Esophagus muscularis mucosa (tissue), 4 donors: Measurements from ENCODE around the gene GMDS. TPM values are rescaled to one million over a fixed set of nuclear protein-coding genes. Genes with fewer than 3 reads are reported as not detected.
A peak's percentile ranks its signal among the peaks of the same experiment; 100 is the strongest.

Source experiments
- DNase-seq: peaks from one replicate; pipeline ENCODE4 v3.0.0-alpha.2; 2017; ENCODE audit errors: extremely low spot score
- H3K27ac ChIP-seq, 4 donors: fragments of 200-600 bp; sonication (generic); replicated peaks in 1 of 4; 1 replicate in 3 of 4; 2 replicates in 1 of 4; pipeline ENCODE4 v1.5.1; 2016 to 2019; ENCODE audit warnings: mild to moderate bottlenecking in 1 of 4
- H3K27me3 ChIP-seq, 4 donors: fragments of 200-600 bp; sonication (generic); one replicate each; pipeline versions ENCODE4 v1.5.1 to v1.6.0; 2016 to 2019
- H3K36me3 ChIP-seq, 4 donors: fragments of 200-600 bp; sonication (generic); one replicate each; pipeline ENCODE4 v1.5.1; 2016 to 2019
- H3K4me1 ChIP-seq, 4 donors: fragments of 200-600 bp; sonication (generic); one replicate each; pipeline ENCODE4 v1.5.1; 2016 to 2019
- H3K4me3 ChIP-seq, 4 donors: fragments of 200-600 bp; sonication (generic); 1 replicate in 2 of 4; 2 replicates in 2 of 4; pipeline ENCODE4 v1.5.1; 2016 to 2019; ENCODE audit warnings: mild to moderate bottlenecking in 4 of 4, moderate library complexity in 1 of 4
- H3K9me3 ChIP-seq, 4 donors: fragments of 200-600 bp; sonication (generic); 1 replicate in 3 of 4; 2 replicates in 1 of 4; pipeline ENCODE4 v1.5.1; 2016 to 2019
- CTCF ChIP-seq, 3 experiments: fragments of 200-600 bp in 2 of 3; fragments of 450-650 bp in 1 of 3; sonication (generic) in 2 of 3; IDR thresholded peaks; one replicate each; pipeline ENCODE4 v1.5.1; 2017 to 2019; ENCODE audit warnings: antibody characterized with exemption in 3 of 3, mild to moderate bottlenecking in 2 of 3, moderate library complexity in 1 of 3
- EP300 ChIP-seq: sonication (generic); formaldehyde crosslinking; IDR thresholded peaks from one replicate; pipeline ENCODE4 v1.6.1; 2017; ENCODE audit warnings: antibody characterized with exemption
- POLR2A ChIP-seq: fragments of 450-650 bp; IDR thresholded peaks from one replicate; pipeline ENCODE4 v1.6.1; 2017; ENCODE audit warnings: antibody characterized with exemption, moderate library complexity, mild to moderate bottlenecking, low read depth
- POLR2AphosphoS5 ChIP-seq, 2 donors: sonication (generic); formaldehyde crosslinking; IDR thresholded peaks; one replicate each; pipeline ENCODE4 v1.6.1; 2017; ENCODE audit warnings: antibody characterized with exemption in 2 of 2
- WGBS: methylation state at CpG from one replicate; pipeline ENCODE4 v1.1.5; 2018; 5-methylcytosine and 5-hydroxymethylcytosine counted together
- intact Hi-C: fragments of 100-400 bp; cut with DNase I; formaldehyde crosslinking; loops from one replicate; pipeline ENCODE4 v1.15.1; 2023
- total RNA-seq, 4 donors: library from RNA; depleted of rRNA; stranded (reverse); fragments of >200 nt; gene quantifications; one replicate each; pipeline versions ENCODE4 v1.1.0 to v1.2.1, GENCODE V29; 2016

Gene GMDS
- total RNA-seq, 4 donors from 2014 or later: 3.6 to 14.1 (median 6.0) TPM

DNA sequence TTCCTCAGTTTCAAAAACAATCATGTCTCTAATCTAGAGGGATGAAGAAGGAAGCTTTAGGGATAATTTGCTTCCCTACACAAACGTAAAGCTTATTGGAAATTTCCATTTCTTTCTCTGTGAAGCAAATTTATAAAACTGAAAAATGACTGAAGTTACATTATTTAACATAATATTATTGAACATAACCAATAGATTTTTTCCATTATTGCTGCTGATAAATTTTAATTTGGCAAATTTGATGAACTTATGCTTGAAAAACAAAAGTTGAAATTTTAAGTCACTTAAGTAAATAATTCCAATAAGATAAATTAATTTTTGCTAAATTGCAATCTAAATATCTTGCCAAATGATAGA, 140.9 kb downstream of the GMDS start:
- intact Hi-C loops: loop anchor here (2.0 kb wide), 1 partner anchor 500 kb away; no protein-coding TSS in a partner anchor
- no peak for DNase-seq
- no peak overlapping the region for H3K27ac ChIP-seq
- H3K4me1 ChIP-seq: peaks cover 0 to 7% (median 0%) of the 10 kb centered on the region in 4 donors
- H3K27me3 ChIP-seq: no peaks in the 10 kb centered on the region
- 11% methylated on average over 1 of the region's 1 CpG for WGBS
- TF ChIP-seq POLR2AphosphoS5 (IDR thresholded peaks at IDR 0.05): no peak
- TF ChIP-seq CTCF (IDR thresholded peaks at IDR 0.05): no peak
- no peak for TF ChIP-seq POLR2A
- no peak for TF ChIP-seq EP300
- H3K36me3 ChIP-seq: no peaks in the 10 kb centered on the region
- no peaks in the 10 kb centered on the region for H3K9me3 ChIP-seq
- H3K4me3 ChIP-seq: no peak overlapping the region

- WGBS: 49% methylated on average over 6 of the region's 6 CpGs
These were observed 141.5 kb downstream of the GMDS start for GRCh38 chr6:2103765-2104523.

DNA sequence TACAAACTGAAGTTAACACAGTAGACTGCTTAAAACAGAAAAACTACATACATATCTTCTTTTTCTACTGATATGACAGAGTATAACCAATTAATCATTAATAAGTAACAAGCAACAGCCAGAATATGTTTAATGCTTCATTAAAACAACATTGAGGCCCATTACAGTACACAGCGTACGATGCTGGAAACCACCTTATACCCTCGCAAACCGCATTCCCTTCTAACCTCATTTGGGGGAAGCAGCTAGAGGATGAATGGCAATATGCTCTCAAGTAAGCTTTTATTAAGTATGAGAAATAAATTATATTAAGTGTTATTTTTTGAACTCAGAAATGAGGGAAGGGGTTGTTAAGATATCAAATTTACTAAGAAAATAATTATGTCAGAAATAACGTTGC, 142.4 kb downstream of the GMDS start:
- Histone ChIP-seq H3K9me3 (no peaks in the 10 kb centered on the region), H3K27me3 (no peaks in the 10 kb centered on the region), H3K36me3 (no peaks in the 10 kb centered on the region), H3K27ac (peak overlapping the region in 1 of 4 donors; percentile 32), H3K4me3 (no peak overlapping the region), H3K4me1 (peaks cover 0 to 7% (median 0%) of the 10 kb centered on the region in 4 donors)
- WGBS: 89% methylated on average over 5 of the region's 5 CpGs
- no peak for DNase-seq
- intact Hi-C loops: no loop called here
- no peak for TF ChIP-seq CTCF (IDR thresholded peaks at IDR 0.05)
- TF ChIP-seq POLR2A: no peak
- TF ChIP-seq EP300: no peak

More at GRCh38 chr6:2103765-2104523, 141.5 kb downstream of the GMDS start:
- Histone ChIP-seq H3K27me3 (no peaks in the 10 kb centered on the region), H3K36me3 (no peaks in the 10 kb centered on the region), H3K4me3 (peak overlapping the region in 1 of 4 donors; percentile 11), H3K27ac (peak overlapping the region in 1 of 4 donors; percentile 32), H3K9me3 (no peaks in the 10 kb centered on the region), H3K4me1 (peaks cover 0 to 7% (median 0%) of the 10 kb centered on the region in 4 donors)
- TF ChIP-seq CTCF (IDR thresholded peaks at IDR 0.05) (peak; percentile 45 to 58 (median 52)), EP300 (no peak)
- DNase-seq: no peak
- intact Hi-C loops: loop anchor here (2.0 kb wide), 1 partner anchor 499 kb away; no protein-coding TSS in a partner anchor

DNA sequence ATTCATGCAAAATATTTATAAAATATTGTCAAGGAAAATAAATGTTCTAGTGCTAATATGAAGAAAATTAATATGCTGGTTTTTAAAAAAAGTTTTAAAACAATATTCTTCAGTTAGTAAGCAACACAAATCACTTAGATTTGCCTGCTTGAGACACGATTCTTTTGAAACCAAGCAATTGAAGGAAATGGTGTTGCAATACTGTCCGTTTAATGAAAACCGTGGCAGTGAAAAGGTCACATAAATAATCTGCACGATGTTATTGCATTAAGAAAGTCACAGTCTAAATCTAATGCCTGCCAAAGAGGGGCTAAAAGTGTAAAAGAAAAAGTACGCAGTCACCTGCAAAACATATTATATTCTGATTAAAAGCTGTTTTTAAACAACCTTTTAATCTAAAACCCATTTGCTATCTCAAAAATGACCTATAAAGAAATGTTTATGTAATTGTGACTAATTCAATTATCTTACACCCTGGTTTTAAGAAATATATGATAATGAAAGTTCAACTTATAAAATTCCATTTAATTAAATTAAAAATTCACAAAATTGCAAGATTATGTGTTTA, 143.0 kb downstream of the GMDS start:
- Histone ChIP-seq H3K27me3 (no peaks in the 10 kb centered on the region), H3K9me3 (no peaks in the 10 kb centered on the region), H3K4me3 (no peak overlapping the region), H3K36me3 (no peaks in the 10 kb centered on the region), H3K4me1 (peaks cover 0 to 7% (median 0%) of the 10 kb centered on the region in 4 donors), H3K27ac (no peak overlapping the region)
- no peak for DNase-seq
- intact Hi-C loops: no loop called here
- WGBS: 57% methylated on average over 5 of the region's 5 CpGs
- TF ChIP-seq EP300 (no peak), POLR2A (no peak), POLR2AphosphoS5 (IDR thresholded peaks at IDR 0.05) (no peak), CTCF (IDR thresholded peaks at IDR 0.05) (no peak)
